ENCODE data around the gene EIF5B. TPM values are rescaled to one million over a fixed set of nuclear protein-coding genes. Genes with fewer than 3 reads are reported as not detected.

EIF5B gene
- total and polyA plus RNA-seq, 2 of the 4 experiments (the other 2 are of a cell fraction): 19.7 to 21.8 TPM

DNA sequence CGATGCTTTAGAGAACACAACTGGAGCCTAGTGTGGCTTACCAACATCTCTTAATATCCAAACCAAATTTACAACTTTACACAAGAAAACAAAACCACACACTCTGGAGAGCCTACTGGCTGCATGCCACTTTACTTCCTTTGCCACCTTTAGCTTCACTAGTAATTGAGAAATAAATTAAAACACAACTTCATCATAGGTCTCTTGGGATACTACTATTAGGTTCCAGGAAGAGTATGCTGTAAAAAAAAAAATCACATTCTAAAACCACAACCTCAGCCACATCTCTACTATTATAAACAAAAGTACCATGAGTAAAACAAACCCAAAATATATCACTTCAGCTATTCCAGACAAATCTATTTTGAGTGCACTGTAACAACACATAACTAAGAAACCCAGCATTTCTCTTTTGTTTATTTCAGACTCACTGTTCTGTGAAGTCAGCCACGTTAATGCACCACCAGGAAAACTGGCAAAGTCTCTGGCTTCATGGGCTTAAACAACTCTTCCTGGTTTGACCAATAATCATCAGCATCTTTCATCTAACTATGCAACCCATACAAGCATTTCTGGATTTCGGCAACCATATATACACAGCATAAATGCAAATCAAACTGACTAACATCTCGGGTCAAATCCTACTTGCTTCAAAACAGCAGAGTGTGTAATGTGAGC, 93.6 kb downstream of the EIF5B start:
- Histone ChIP-seq H3K23ac (ENCODE audit: low read depth, low read length) (no peak overlapping the region), H3K27ac (ENCODE audit: insufficient read depth, low read length) (no peak overlapping the region), H2BK15ac (ENCODE audit: low read depth, low read length) (no peak overlapping the region), H3K4me2 (ENCODE audit: low read depth, low read length) (peak overlapping the region; percentile 77; the same call in 1 of the 2 replicates), H2AFZ (replicated peaks; ENCODE audit: low read length, poor library complexity) (no peak overlapping the region), H4K91ac (ENCODE audit: insufficient read depth, low read depth, low read length) (no peak overlapping the region), H2AK5ac (ENCODE audit: low read depth, low read length) (no peak overlapping the region), H2BK5ac (ENCODE audit: low read depth, low read length, poor library complexity, severe bottlenecking) (peak overlapping the region; percentile 61), H3K56ac (ENCODE audit: extremely low read depth, insufficient read depth, low read length) (no peak overlapping the region), H3K18ac (ENCODE audit: low read depth, low read length) (peak overlapping the region; percentile 64; the same call in 1 of the 2 replicates), H4K8ac (ENCODE audit: low read depth in 2 of 2, low read length in 2 of 2) (no peak overlapping the region), H3K4ac (ENCODE audit: low read depth, low read length) (no peak overlapping the region), H3K4me3 (ENCODE audit: insufficient read depth, low read depth, low read length) (no peak overlapping the region), H3K36me3 (ENCODE audit: control insufficient read depth, insufficient read depth, low read length) (peaks cover 5% of the 10 kb centered on the region; the same call in 1 of the 2 replicates), H3K27me3 (ENCODE audit: control insufficient read depth, insufficient read depth, low read length) (no peaks in the 10 kb centered on the region), H3K79me1 (ENCODE audit: low read depth in 1 of 2, low read length in 2 of 2) (peaks cover 0 to 14% of the 10 kb centered on the region in 2 experiments; a peak in 2 of 4 replicates), H3K9me1 (ENCODE audit: insufficient read depth, low read length) (peaks cover 5% of the 10 kb centered on the region), H4K5ac (ENCODE audit: low read depth, low read length) (no peak overlapping the region), H4K20me1 (ENCODE audit: insufficient read depth, low read length) (peaks cover 35% of the 10 kb centered on the region), H2AK9ac (replicated peaks; ENCODE audit: low read depth, low read length, poor library complexity) (no peak overlapping the region), H3K14ac (replicated peaks; ENCODE audit: low read depth, low read length) (no peak overlapping the region), H3K4me1 (ENCODE audit: control insufficient read depth, insufficient read depth, low read length) (peaks cover 7% of the 10 kb centered on the region), H3K9me3 (ENCODE audit: control insufficient read depth, insufficient read depth, low read length) (no peaks in the 10 kb centered on the region), H3K9ac (ENCODE audit: low read depth, low read length) (no peak overlapping the region), H2BK20ac (ENCODE audit: low read depth, low read length) (no peak overlapping the region), H2BK120ac (ENCODE audit: low read depth, low read length) (no peak overlapping the region)
- intact Hi-C loops (cut with micrococcal nuclease) (loop anchor here (1.0 to 5.0 kb wide), 2 partner anchors 42 to 59 kb away; no protein-coding TSS in a partner anchor), in situ Hi-C loops (cut with MboI; ENCODE audit: low sequenced_read_pairs) (no loop called here), dilution Hi-C loops (cut with HindIII; ENCODE audit: low sequenced_read_pairs, unreplicated experiment) (no loop called here)
- POLR2A ChIA-PET (ENCODE audit: unreplicated experiment): no interaction called here
- CTCF ChIA-PET: interaction anchor here (0.6 to 0.8 kb wide), 3 partner anchors 10 to 15 kb away, joined by 3 to 5 read pairs (median 4); no protein-coding TSS in a partner anchor
- 0% methylated on average over 1 of the region's 4 CpGs; no CpG with 5 or more reads in 1 of the 2 experiments for WGBS, 2 experiments (ENCODE audit: extremely low coverage in 2 of 2, insufficient read length in 1 of 2)
- ATAC-seq (ENCODE audit: low read depth) (peak; percentile 94), DNase-seq (peak; percentile 89)
- TF ChIP-seq, protein P1, sequence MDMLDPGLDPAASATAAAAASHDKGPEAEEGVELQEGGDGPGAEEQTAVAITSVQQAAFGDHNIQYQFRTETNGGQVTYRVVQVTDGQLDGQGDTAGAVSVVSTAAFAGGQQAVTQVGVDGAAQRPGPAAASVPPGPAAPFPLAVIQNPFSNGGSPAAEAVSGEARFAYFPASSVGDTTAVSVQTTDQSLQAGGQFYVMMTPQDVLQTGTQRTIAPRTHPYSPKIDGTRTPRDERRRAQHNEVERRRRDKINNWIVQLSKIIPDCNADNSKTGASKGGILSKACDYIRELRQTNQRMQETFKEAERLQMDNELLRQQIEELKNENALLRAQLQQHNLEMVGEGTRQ (IDR thresholded peaks at IDR 0.05; ENCODE audit: low read depth, low read length): no peak
- 0 out of 2 replicates have a peak, but pooled peaks have one; percentile 16 for TF ChIP-seq BHLHE40 (IDR thresholded peaks at IDR 0.05; ENCODE audit: low read depth, low read length)
- BruUV-seq (replicated peaks): no TSS peak
